NAMALWA (cell line): Measurements from ENCODE around the gene PCDHA2.
"Not testable (repeated sequence)": the region's sequence is repeated elsewhere in the genome, so short reads cannot be mapped to it uniquely, and the experiment has no call there.

Experiments used
- DNase-seq: peaks from one replicate; pipeline ENCODE4 v3.0.0-alpha.2; 2015; ENCODE audit warnings: low spot score

The PCDHA2 gene

DNA sequence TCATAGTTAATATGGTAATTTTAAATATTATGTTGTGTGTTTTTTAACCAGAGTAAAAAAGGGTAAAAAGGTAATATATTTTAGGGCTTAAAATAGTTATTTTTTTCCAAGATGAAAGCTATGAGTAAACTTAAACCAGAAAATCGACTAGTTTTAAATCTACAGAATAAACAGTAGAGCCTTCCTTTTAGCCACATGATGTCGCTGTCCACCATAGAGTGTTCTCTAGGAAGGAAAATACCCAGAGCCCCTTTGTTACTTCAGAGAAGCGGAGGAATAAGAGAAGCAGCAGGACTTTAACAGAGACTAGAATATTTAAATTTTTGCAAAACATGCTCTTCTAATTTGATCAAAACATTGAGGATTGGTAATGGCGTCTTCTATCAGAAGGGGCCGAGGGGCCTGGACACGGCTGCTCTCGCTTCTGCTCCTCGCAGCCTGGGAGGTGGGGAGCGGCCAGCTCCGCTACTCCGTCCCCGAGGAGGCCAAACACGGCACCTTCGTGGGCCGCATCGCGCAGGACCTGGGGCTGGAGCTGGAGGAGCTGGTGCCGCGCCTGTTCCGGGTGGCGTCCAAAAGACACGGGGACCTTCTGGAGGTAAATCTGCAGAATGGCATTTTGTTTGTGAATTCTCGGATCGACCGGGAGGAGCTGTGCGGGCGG lies at the start of gene PCDHA2:
TSS of gene PCDHA2 (plus strand) at position 258 of the 664 bp plus-strand sequence.
- peak; percentile 11 for DNase-seq

DNA sequence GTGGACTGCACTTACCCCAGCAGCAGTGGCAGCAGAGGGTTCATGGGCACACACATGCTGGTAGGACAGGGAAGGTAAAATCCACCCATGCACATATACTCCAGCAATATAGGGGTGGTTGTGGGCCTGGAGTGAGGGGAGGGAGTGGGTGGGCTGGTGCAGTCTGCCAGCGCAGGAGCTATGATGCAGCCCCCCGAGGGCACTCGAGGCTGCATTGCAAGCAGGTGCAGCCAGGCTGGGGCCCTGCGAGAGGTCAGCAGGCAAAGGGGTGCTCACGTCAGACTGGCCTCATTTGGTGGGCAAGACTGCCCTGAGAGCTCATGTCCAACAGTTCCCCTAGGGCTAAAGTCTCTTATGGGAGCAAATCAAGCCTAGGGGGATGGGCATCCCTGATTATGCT lies 41.1 kb upstream of the PCDHA2 start:
- no peak for DNase-seq

DNA sequence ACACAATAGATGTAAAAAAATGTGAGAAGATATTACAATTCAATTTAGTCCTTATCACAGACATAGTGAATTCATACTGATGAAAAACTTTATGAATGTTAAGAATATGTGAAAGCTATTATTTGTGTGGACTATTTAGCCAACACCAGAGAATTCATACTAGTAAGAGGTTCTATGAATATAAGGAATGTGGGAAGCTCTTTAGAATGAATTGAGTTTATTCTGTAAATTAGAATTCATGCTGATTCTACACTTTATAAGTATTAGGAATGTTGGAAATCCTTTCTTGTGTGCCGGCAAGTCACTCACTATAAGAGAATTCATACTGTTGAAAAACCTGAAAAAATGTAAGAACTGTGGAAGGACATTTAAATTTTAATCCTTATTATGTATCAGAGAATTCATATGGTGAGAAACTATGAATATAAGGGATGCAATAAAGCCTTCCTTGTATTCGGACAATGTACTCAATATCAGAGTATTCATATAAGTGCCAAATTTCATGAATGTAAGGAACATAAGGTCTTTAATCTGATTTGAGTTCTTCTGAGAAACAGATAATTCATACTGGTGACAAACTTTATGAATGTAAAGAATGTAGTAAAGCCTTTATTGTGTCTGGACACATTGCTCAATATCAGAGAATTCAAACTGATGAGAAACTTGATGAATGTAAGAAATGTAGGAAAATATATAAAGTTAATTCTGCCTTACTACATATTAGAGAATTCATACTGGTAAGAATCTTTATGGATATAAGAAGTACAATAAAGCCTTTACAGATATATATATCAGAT lies 30.3 kb upstream of the PCDHA2 start:
- peak; percentile 8 for DNase-seq

DNA sequence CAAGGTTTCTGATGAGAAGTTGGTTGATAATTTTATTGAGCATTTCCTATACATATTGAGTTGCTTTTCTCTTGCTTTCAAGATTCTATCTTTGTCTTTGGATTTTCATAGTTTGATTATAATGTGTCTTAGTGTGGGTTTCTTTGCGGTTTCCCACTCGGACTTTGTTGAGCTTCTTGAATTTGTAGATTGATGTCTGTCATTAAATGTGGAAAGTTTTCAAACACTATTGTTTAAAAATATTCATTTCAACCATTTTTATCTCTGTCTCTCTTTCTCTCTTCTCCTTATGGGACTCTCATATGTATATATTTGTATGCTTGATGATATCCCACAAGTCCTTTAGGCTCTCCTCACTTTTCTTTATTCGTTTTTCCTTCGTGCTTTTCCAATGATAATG lies 27.2 kb upstream of the PCDHA2 start:
- no peak for DNase-seq

DNA sequence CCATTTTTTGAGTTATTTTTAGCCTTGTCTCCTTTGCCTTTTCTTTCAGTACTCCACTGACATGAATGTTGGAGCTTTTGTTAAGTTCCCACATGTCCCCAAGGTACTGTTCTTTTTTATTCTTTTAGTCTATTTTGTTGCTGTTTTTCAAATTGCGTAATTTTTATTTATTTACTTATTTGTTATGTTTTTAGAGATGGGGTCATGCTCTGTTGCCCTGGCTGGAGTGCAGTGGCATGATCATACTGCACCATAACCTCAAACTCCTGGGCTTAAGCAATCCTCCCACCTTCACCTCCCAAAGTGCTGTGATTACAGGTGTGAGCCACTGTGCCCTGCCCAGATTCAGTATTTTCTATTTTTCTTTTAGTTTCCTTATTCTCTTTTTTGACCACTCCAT lies 14.1 kb upstream of the PCDHA2 start:
- no peak for DNase-seq

DNA sequence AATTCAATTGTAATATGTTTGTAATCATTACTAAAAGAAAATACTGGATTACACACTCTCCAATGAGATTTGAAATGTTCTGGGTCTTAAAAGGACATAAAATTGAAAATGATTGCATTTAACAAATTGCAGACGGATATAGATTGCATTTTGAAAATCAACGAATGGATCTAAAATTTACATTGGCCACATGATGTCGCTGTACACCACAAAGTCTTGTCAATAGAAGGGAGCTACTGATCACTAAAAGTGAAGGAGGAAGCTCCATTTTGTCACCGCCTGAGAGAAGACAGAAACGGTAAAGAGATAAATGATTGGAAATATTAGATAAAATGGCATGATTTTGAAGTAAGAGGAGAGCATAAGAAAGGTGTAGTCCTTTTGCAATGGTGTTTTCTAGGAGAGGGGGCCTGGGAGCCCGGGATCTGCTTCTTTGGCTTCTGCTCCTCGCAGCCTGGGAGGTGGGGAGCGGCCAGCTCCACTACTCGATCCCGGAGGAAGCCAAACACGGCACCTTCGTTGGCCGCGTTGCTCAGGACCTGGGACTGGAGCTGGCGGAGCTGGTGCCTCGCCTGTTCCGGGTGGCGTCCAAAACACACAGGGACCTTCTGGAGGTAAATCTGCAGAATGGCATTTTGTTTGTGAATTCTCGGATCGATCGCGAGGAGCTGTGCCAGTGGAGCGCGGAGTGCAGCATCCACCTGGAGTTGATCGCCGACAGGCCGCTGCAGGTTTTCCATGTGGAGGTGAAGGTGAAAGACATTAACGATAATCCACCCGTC lies 8.6 kb upstream of the PCDHA2 start, which contains the start of gene PCDHA1:
TSS of gene PCDHA1 (plus strand) at position 236 of the 782 bp plus-strand sequence.
- peak; percentile 37 for DNase-seq

DNA sequence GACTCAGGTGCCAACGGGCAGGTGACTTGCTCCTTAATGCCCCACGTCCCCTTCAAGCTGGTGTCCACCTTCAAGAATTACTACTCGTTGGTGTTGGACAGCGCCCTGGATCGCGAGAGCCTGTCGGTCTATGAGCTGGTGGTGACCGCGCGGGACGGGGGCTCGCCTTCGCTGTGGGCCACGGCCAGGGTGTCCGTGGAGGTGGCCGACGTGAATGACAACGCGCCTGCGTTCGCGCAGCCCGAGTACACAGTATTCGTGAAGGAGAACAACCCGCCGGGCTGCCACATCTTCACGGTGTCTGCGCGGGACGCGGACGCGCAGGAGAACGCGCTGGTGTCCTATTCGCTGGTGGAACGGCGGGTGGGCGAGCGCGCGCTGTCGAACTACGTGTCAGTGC lies 7.2 kb upstream of the PCDHA2 start:
- DNase-seq, result not testable (repeated sequence)

DNA sequence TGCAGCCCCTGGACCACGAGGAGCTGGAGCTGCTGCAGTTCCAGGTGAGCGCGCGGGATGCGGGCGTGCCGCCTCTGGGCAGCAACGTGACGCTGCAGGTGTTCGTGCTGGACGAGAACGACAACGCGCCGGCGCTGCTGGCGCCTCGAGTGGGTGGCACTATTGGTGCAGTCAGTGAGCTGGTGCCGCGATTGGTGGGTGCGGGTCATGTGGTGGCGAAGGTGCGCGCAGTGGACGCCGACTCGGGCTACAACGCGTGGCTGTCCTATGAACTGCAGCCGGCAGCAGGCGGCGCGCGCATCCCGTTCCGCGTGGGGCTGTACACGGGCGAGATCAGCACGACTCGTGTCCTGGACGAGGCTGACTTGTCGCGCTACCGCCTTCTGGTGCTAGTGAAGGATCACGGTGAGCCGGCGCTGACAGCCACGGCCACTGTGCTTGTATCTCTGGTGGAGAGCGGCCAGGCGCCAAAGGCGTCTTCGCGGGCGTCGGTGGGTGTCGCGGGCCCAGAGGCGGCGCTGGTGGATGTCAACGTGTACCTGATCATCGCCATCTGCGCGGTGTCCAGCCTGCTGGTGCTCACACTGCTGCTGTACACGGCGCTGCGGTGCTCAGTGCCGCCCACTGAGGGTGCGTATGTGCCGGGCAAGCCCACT lies 6.7 kb upstream of the PCDHA2 start:
- not testable (repeated sequence) for DNase-seq

DNA sequence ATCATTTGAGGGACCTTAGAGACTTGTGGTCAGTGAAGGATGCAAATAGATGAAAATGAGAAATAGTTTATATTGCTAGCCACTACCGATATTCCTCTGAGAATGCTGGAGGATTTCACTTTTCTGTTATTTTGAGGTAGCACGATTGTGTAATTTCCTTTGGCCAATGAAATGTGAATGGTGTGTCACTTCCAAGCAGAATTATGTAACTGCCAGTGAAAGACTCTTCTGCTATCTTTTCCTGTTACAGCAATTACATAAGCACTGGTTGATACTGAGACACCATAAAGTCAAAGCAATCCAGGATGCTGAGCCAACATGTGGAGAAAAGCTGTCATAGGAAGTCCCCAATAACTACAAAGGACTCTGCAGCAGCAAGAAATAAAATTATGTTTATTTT lies 3.6 kb upstream of the PCDHA2 start:
- no peak for DNase-seq

DNA sequence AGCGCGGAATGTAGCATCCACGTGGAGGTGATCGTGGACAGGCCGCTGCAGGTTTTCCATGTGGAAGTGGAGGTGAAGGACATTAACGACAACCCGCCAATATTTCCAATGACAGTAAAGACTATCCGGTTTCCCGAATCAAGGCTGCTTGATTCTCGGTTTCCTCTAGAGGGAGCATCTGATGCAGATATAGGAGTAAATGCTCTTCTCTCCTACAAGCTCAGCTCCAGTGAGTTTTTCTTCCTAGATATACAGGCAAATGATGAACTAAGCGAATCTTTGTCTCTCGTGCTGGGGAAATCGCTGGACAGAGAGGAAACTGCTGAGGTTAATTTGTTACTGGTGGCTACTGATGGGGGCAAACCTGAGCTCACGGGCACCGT lies 598 bp downstream of the PCDHA2 start:
- peak; percentile 4 for DNase-seq

DNA sequence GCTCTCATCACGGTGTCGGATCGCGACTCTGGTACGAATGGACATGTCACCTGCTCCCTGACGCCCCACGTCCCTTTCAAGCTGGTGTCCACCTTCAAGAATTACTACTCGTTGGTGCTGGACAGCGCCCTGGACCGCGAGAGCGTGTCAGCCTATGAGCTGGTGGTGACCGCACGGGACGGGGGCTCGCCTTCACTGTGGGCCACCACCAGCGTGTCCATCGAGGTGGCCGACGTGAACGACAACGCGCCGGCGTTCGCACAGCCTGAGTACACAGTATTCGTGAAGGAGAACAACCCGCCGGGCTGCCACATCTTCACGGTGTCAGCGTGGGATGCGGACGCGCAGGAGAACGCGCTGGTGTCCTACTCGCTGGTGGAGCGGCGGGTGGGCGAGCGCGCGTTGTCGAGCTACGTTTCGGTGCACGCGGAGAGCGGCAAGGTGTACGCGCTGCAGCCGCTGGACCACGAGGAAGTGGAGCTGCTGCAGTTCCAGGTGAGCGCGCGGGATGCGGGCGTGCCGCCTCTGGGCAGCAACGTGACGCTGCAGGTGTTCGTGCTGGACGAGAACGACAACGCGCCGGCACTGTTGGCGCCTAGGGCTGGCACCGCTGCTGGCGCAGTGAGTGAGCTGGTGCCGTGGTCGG lies 1.5 kb downstream of the PCDHA2 start:
- DNase-seq, result not testable (repeated sequence)

DNA sequence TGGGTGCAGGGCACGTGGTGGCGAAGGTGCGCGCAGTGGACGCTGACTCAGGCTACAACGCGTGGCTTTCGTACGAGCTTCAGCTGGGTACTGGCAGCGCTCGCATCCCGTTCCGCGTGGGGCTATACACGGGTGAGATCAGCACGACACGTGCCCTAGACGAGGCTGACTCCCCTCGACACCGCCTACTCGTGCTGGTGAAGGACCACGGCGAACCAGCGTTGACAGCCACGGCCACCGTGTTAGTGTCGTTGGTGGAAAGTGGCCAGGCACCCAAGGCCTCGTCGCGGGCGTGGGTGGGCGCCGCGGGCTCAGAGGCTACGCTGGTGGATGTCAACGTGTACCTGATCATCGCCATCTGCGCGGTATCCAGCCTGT lies 2.1 kb downstream of the PCDHA2 start:
- DNase-seq, result no peak

DNA sequence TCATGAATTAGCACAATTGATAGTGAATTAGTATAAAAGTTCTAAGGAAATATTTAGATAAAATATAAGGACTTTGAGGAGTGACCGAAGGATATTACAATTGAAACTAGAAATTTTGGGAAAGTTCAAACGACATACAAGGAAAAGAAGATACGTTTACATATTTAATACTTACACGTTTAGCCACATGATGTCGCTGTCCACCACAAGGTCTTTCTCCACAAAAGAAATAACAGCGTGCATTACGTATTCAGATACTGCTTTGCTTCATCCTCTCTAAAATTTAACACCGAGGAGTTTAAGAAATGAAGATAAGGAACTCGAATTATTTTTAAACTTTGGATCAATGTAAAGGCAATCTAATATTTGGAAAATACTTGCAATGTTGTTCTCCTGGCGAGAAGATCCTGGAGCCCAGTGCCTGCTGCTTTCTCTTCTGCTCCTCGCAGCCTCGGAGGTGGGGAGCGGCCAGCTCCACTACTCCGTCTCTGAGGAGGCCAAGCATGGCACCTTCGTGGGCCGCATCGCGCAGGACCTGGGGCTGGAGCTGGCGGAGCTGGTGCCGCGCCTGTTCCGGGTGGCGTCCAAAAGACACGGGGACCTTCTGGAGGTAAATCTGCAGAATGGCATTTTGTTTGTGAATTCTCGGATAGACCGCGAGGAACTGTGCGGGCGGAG lies 6.3 kb downstream of the PCDHA2 start, which contains the start of gene PCDHA3:
TSS of gene PCDHA3 (plus strand) at position 242 of the 678 bp plus-strand sequence.
- DNase-seq, result peak; percentile 5

DNA sequence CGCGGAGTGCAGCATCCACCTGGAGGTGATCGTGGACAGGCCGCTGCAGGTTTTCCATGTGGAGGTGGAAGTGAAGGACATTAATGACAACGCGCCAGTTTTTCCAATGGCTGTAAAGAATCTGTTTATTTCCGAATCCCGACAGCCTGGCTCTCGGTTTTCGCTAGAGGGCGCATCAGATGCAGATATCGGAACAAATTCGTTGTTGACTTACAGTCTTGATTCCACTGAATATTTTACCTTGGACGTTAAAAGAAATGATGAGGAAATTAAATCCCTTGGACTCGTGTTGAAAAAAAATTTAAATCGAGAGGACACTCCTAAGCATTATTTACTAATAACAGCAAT lies 6.8 kb downstream of the PCDHA2 start:
- DNase-seq, result no peak

DNA sequence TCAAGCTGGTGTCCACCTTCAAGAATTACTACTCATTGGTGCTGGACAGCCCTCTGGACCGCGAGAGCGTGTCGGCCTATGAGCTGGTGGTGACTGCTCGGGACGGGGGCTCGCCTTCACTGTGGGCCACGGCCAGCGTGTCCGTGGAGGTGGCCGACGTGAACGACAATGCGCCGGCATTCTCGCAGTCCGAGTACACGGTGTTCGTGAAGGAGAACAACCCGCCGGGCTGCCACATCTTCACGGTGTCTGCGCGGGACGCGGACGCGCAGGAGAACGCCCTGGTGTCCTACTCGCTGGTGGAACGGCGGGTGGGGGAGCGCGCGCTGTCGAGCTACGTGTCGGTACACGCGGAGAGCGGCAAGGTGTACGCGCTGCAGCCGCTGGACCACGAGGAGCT lies 7.7 kb downstream of the PCDHA2 start:
- DNase-seq, result not testable (repeated sequence)

DNA sequence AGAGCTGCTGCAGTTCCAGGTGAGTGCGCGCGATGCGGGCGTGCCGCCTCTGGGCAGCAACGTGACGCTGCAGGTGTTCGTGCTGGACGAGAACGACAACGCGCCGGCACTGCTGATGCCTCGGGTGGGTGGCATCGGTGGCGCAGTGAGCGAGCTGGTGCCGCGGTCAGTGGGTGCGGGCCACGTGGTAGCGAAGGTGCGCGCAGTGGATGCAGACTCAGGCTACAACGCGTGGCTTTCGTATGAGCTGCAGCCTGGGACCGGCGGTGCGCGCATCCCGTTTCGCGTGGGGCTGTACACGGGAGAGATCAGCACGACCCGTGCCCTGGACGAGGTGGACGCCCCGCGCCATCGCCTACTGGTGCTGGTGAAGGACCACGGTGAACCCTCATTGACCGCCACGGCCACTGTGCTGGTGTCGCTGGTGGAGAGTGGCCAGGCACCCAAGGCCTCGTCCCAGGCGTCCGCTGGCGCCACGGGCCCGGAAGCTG lies 8.2 kb downstream of the PCDHA2 start:
- no peak for DNase-seq

DNA sequence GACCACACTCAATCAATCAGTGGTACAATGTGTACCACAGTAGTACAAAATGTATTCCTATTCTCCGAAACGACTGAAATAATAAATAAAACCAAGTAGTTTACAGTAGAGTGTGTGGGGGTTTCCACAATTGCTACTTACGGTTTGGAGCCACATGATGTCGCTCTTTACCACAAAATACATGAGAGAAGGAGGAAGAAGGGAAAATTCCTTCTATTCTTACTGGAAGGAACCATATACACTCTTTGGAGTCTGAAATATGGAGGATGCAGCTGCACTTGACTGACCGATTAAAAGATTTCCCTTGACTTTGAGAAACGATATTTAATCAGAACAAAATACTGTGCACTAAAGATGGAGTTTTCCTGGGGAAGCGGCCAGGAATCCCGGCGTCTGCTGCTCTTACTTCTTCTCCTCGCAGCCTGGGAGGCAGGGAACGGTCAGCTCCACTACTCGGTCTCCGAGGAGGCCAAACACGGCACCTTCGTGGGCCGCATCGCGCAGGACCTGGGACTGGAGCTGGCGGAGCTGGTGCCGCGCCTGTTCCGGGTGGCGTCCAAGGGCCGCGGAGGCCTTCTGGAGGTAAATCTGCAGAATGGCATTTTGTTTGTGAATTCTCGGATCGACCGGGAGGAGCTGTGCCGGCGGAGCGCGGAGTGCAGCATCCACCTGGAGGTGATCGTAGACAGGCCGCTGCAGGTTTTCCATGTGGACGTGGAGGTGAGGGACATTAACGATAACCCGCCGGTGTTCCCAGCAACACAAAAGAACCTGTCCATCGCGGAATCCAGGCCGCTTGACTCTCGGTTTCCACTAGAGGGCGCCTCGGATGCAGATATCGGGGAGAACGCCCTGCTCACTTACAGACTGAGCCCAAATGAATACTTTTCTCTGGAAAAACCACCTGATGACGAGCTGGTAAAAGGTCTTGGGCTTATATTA lies 12.5 kb downstream of the PCDHA2 start, which contains the start of gene PCDHA4:
TSS of gene PCDHA4 (plus strand) at position 235 of the 942 bp plus-strand sequence.
- peak; percentile 15 for DNase-seq

DNA sequence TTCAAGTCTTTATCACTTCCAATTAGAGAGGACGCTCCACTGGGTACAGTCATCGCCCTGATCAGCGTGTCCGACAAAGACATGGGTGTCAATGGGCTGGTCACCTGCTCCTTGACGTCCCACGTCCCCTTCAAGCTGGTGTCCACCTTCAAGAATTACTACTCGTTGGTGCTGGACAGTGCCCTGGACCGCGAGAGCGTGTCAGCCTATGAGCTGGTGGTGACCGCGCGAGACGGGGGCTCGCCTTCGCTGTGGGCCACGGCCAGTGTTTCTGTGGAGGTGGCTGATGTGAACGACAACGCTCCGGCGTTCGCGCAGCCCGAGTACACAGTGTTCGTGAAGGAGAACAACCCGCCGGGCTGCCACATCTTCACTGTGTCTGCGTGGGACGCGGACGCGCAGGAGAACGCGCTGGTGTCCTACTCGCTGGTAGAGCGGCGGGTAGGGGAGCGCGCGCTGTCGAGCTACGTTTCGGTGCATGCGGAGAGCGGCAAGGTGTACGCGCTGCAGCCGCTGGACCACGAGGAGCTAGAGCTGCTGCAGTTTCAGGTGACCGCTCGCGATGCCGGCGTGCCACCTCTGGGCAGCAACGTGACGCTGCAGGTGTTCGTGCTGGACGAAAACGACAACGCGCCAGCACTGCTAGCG lies 13.7 kb downstream of the PCDHA2 start:
- not testable (repeated sequence) for DNase-seq

DNA sequence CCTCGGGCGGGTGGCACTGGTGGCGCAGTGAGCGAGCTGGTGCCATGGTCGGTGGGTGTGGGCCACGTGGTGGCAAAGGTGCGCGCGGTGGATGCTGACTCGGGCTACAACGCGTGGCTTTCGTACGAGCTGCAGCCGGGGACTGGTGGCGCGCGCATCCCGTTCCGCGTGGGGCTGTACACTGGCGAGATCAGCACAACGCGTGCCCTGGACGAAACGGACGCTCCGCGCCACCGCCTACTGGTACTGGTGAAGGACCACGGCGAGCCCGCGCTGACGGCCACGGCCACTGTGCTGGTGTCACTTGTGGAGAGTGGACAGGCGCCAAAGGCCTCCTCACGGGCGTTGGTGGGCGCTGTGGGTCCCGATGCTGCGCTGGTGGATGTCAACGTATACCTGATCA lies 14.2 kb downstream of the PCDHA2 start:
- DNase-seq, result no peak
